ENCODE measurements around the gene PCSK1N. TPM values are rescaled to one million over a fixed set of nuclear protein-coding genes. Genes with fewer than 3 reads are reported as not detected.

The PCSK1N gene
- total RNA-seq, 1 donor: not detected

DNA sequence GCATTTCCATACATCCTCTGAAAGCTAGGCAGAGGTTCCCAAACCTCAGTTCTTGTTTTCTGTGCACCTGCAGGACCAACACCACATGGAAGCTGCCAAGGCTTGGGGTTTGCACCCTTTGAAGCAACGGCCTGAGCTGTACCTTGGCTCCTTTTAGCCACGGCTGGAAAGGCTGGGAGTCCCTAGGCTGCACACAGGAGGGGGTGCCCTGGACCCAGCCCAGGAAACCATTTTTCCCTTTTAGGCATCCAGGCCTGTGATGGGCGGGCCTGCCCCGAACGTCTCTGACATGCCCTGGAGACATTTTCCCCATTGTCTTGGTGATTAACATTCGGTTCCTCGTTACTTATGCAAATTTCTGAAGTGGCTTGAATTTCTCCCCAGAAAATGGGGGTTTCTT is 17.4 kb upstream of the PCSK1N start:
- H3K4me3 ChIP-seq (ENCODE audit: low read depth, low read length): no peak overlapping the region
- DNase-seq (ENCODE audit: low read depth): no peak
- TF ChIP-seq, protein P1, sequence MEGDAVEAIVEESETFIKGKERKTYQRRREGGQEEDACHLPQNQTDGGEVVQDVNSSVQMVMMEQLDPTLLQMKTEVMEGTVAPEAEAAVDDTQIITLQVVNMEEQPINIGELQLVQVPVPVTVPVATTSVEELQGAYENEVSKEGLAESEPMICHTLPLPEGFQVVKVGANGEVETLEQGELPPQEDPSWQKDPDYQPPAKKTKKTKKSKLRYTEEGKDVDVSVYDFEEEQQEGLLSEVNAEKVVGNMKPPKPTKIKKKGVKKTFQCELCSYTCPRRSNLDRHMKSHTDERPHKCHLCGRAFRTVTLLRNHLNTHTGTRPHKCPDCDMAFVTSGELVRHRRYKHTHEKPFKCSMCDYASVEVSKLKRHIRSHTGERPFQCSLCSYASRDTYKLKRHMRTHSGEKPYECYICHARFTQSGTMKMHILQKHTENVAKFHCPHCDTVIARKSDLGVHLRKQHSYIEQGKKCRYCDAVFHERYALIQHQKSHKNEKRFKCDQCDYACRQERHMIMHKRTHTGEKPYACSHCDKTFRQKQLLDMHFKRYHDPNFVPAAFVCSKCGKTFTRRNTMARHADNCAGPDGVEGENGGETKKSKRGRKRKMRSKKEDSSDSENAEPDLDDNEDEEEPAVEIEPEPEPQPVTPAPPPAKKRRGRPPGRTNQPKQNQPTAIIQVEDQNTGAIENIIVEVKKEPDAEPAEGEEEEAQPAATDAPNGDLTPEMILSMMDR (IDR thresholded peaks at IDR 0.05; ENCODE audit: insufficient read depth, low read depth, low read length): no peak

DNA sequence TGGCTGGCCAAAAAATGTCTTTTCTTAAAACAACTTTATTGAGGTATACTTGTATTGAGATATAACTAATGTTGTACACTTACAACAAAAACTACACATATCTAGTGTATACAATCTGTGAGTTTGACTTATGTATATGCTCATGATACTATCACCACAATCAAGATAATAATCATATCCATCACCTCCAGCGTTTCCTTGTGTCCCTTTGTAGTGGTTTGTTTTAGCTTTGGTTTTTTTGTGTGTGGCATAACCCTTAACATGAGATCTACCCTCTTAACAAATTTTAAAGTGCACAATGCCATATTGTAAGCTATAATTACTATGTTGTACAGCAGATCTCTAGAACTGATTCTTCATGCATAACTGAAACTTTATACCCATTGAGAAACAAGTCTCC is 13.4 kb upstream of the PCSK1N start:
- TF ChIP-seq, protein P1 (IDR thresholded peaks at IDR 0.05; ENCODE audit: insufficient read depth, low read depth, low read length): no peak
- no peak overlapping the region for H3K4me3 ChIP-seq (ENCODE audit: low read depth, low read length)
- no peak for DNase-seq (ENCODE audit: low read depth)

DNA sequence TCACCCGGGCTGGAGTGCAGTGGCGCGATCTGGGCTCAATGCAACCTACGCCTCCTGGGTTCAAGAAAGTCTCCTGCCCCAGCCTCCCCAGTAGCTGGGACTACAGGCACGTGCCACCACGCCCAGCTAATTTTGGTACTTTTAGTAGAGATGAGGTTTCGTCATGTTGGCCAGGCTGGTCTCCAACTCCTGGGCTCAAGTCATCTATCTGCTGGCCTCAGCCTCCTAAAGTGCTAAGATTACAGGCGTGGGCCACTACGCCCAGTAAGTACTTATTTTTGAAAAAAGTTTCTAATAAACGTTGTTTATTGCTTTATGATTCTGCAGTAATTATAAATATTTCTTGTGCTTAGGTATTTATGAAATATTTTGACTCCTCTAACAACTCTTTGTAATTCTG is 4.3 kb upstream of the PCSK1N start:
- H3K4me3 ChIP-seq (ENCODE audit: low read depth, low read length): no peak overlapping the region
- TF ChIP-seq, protein P1 (IDR thresholded peaks at IDR 0.05; ENCODE audit: insufficient read depth, low read depth, low read length): no peak
- no peak for DNase-seq (ENCODE audit: low read depth)

DNA sequence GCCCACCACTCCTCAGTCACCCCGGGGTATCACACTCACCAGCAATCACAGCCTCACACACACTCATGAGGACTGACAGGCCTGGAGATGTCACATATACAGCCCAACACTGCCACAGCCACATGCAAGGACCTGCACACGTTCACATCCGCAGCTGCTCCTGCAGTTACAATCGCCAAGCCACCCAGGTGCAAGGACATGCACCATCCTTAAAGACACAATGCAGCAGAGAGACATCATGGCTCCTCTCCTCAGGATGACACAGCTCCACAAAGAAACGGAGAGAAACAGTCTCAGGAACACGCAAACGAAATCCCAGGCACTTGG is 1.1 kb downstream of the PCSK1N start:
- no peak overlapping the region for H3K4me3 ChIP-seq (ENCODE audit: low read depth, low read length)
- TF ChIP-seq, protein P1 (IDR thresholded peaks at IDR 0.05; ENCODE audit: insufficient read depth, low read depth, low read length): no peak
- no peak for DNase-seq (ENCODE audit: low read depth)

DNA sequence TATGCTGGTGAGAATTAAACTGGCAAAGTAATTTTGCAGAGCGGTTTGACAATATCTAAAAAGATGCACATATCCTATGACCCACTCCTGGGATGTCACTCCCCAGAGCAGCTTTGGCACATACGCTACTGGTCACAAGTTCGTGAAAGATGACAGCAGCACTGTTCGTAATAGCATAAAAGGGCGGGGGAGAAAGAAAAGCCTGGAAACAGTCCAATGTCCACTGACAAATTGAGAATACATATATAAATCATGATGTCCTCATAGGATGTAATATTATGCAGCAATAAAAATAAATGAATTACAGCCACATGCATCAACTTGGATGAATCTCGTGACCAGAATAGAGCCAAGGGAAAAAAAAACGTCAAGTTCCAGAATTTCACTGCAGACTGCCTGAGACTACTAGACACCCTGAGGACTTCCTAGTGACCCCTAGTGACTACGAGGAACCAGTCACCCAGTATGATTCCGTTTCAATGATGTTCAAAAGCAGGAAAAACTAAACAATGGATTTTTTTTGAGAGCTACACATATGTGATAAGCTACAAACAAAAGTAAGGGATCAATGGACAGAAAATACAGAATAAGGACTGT is 1.8 kb downstream of the PCSK1N start:
- TF ChIP-seq, protein P1 (IDR thresholded peaks at IDR 0.05; ENCODE audit: insufficient read depth, low read depth, low read length): no peak
- no peak overlapping the region for H3K4me3 ChIP-seq (ENCODE audit: low read depth, low read length)
- DNase-seq (ENCODE audit: low read depth): no peak

DNA sequence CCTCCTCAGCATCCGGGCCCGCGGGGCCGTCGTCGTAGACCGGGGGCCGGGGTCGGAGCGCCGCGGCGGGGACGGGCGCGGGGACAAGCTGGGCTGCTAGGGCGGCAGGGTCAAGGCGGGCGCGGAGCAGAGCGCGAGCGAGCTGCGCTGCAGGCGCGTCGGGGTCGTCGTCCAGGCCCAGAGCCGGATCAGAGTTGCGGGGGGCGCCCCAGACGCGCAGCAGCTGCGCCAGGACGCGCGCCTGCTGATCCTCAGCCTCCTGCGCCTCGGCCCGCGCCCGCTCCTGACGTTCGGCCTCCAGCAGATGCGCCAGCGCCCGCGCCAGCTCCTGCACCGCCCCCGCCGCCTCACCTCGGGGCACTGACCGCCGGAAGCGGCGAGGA is 3.5 kb downstream of the PCSK1N start:
- TF ChIP-seq, protein P1 (IDR thresholded peaks at IDR 0.05; ENCODE audit: insufficient read depth, low read depth, low read length): no peak
- no peak for DNase-seq (ENCODE audit: low read depth)
- no peak overlapping the region for H3K4me3 ChIP-seq (ENCODE audit: low read depth, low read length)
